Heart right ventricle (tissue), 16 donors: ENCODE data around the gene UNC13C. TPM values are rescaled to one million over a fixed set of nuclear protein-coding genes. Genes with fewer than 3 reads are reported as not detected.

Experiments
- ATAC-seq, 8 donors: fragments of 200-7000 bp; cut with Tn5 transposase; one replicate each; pipeline ENCODE4 v1.9.1; 2020; ENCODE audit warnings: mild to moderate bottlenecking in 8 of 8, moderate library complexity in 8 of 8, moderate number of reproducible peaks in 1 of 8
- DNase-seq, 2 donors: peaks; one replicate each; pipeline ENCODE4 v3.0.0-alpha.2; 2020
- H3K27ac ChIP-seq, 10 donors: fragments of 200-600 bp; sonication (generic) in 2 of 10; one replicate each; pipeline versions ENCODE4 v1.5.0 to v1.8.0; 2020 to 2022; ENCODE audit warnings: mild to moderate bottlenecking in 3 of 10
- H3K27me3 ChIP-seq, 7 donors: fragments of 200-600 bp; one replicate each; pipeline ENCODE4 v1.8.0; 2021 to 2022; ENCODE audit warnings: mild to moderate bottlenecking in 2 of 7
- H3K36me3 ChIP-seq, 9 donors: fragments of 200-600 bp; sonication (generic) in 1 of 9; one replicate each; pipeline versions ENCODE4 v1.5.0 to v1.8.0; 2020 to 2022; ENCODE audit warnings: mild to moderate bottlenecking in 2 of 9
- H3K4me1 ChIP-seq, 9 donors: fragments of 200-600 bp; sonication (generic) in 1 of 9; one replicate each; pipeline versions ENCODE4 v1.5.0 to v1.8.0; 2020 to 2022; ENCODE audit warnings: mild to moderate bottlenecking in 4 of 9
- H3K4me3 ChIP-seq, 10 donors: fragments of 200-600 bp; sonication (generic) in 2 of 10; one replicate each; pipeline versions ENCODE4 v1.5.0 to v1.8.0; 2020 to 2022; ENCODE audit warnings: mild to moderate bottlenecking in 7 of 10, moderate library complexity in 2 of 10
- H3K9me3 ChIP-seq, 11 donors: fragments of 200-600 bp in 10 of 11; sonication (generic) in 2 of 11; one replicate each; pipeline versions ENCODE4 v1.5.0 to v1.8.0; 2013 to 2022; ENCODE audit warnings: mild to moderate bottlenecking in 2 of 11, control low read depth in 1 of 11, moderate library complexity in 1 of 11
- CTCF ChIP-seq, 9 donors: fragments of 200-600 bp; sonication (generic) in 2 of 9; IDR thresholded peaks; one replicate each; pipeline versions ENCODE4 v1.5.0 to v1.8.0; 2021 to 2022; ENCODE audit warnings: antibody characterized with exemption in 9 of 9, mild to moderate bottlenecking in 5 of 9, moderate library complexity in 1 of 9
- WGBS, 2 donors: extraction: QIAGEN DNeasy Blood & Tissue Kit; methylation state at CpG; one replicate each; pipeline ENCODE4 v1.1.7; 2013; ENCODE audit warnings: inconsistent platforms in 1 of 2; 5-methylcytosine and 5-hydroxymethylcytosine counted together
- intact Hi-C, 10 donors: fragments of 100-400 bp; cut with DNase I; formaldehyde crosslinking; loops; one replicate each; pipeline versions ENCODE4 v1.11.1 to v1.14.2; 2022
- polyA plus RNA-seq, 2 donors: library from polyadenylated mRNA; stranded (reverse); fragments of 200-250 nt; gene quantifications; one replicate each; pipeline ENCODE4 v1.2.3, GENCODE V29; 2013
- total RNA-seq, 10 donors: library from RNA; stranded (reverse); fragmentation: NEBNext Ultra II Directional in 3 of 10; extraction: Animal tissue kit (Norgen Biotek cat#: 25700) in 3 of 10; gene quantifications; one replicate each; pipeline versions ENCODE4 v1.2.1 to v1.2.4, GENCODE V29; 2021 to 2023
- donor health status: Arrhythmogenic right ventricular cardiomyopathy.
- donor health status: ischemic (EF 13 %, LVEDD 7.1; RV severe dilation, severe dysfunction).
- donor health status: healthy with polysubstance abuse.
- donor health status: DM: no; HTN: yes; CAD: no.
- donor health status: DM: no; HTN: no; CAD: no.
- donor health status: ischemic (EF 25% LVEDD 6.9; RV normal size, moderate dysfunction).
- donor health status: ischemic (EF 25% LVEDD 5.7; RV mildly dilated, moderate dysfunction).
- donor health status: healthy.
- donor health status: DM: yes; HTN: yes; CAD: no.
- donor health status: Ischemic cardiomyopathy.
- donor health status: ischemic (EF 35%, LVEDD 5.7; RV mildly dilated, moderate dysfunction).
- donor health status: nonischemic (EF 11% LVEDD 7.7; RV severe dilation, severe dysfunction).
- donor health status: DM: yes; HTN: yes; CAD: no.
- donor health status: PGD.
- donor health status: ischemic (EF 29% LVEDD 5.4; RV normal size, mild dysfunction).
- donor health status: nonischemic (EF 23%, LVEDD 6.1; RV moderate dilation, normal function).

The UNC13C gene
- total and polyA plus RNA-seq, 12 donors, result 0.04 to 0.85 (median 0.19) TPM; not detected in 5

- H3K4me1 ChIP-seq, result no peaks in the 10 kb centered on the region
- H3K27ac ChIP-seq, result no peak overlapping the region
- H3K36me3 ChIP-seq, result no peaks in the 10 kb centered on the region
- ATAC-seq, result no peak
- H3K9me3 ChIP-seq, result peaks cover 0 to 17% (median 0%) of the 10 kb centered on the region in 11 donors
- no peak overlapping the region for H3K4me3 ChIP-seq
- 51 to 63% methylated on average over 3 of the region's 3 CpGs for WGBS, 2 donors
- intact Hi-C loops, result no loop called here
- no peak for DNase-seq
- no peak for TF ChIP-seq CTCF (IDR thresholded peaks at IDR 0.05)
- H3K27me3 ChIP-seq, result no peaks in the 10 kb centered on the region
Observed at GRCh38 chr15:54017959-54018358, 39.7 kb downstream of the UNC13C start.

GRCh38 chr15:54026258-54026657 lies 48.0 kb downstream of the UNC13C start:
- intact Hi-C loops, result no loop called here
- DNase-seq, result no peak
- WGBS, 2 donors, result 83 to 89% methylated on average over 3 of the region's 3 CpGs
- Histone ChIP-seq H3K4me3 (no peak overlapping the region), H3K27ac (no peak overlapping the region), H3K27me3 (no peaks in the 10 kb centered on the region), H3K9me3 (peaks cover 0 to 21% (median 0%) of the 10 kb centered on the region in 11 donors), H3K36me3 (no peaks in the 10 kb centered on the region), H3K4me1 (no peaks in the 10 kb centered on the region)
- ATAC-seq, result no peak
- TF ChIP-seq CTCF (IDR thresholded peaks at IDR 0.05), result no peak

DNA sequence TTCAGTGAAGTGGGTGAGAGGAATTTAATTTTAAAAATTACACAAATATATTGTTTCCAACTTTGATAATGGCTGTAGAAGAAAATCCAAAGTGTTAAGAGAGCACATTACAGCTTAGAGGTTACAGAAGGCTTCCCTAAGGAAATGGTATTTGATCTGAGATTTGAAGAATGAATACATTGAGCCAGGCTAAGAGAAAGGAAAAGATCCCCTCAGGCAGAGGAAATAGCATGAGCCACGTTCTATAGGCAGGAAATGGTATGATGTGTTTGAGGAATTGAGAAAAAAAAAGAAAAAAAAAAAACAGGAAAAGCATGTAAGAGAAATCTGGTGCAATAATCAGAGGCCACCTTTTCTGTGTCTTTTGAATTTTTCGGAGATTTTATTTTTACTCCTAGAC lies 48.6 kb downstream of the UNC13C start:
- Histone ChIP-seq H3K27ac (no peak overlapping the region), H3K27me3 (no peaks in the 10 kb centered on the region), H3K4me1 (no peaks in the 10 kb centered on the region), H3K36me3 (no peaks in the 10 kb centered on the region), H3K4me3 (no peak overlapping the region), H3K9me3 (peaks cover 0 to 22% (median 0%) of the 10 kb centered on the region in 11 donors)
- no peak for ATAC-seq
- intact Hi-C loops, result no loop called here
- WGBS, 2 donors, result 49 to 53% methylated on average over 2 of the region's 2 CpGs
- DNase-seq, result no peak
- no peak for TF ChIP-seq CTCF (IDR thresholded peaks at IDR 0.05)

DNA sequence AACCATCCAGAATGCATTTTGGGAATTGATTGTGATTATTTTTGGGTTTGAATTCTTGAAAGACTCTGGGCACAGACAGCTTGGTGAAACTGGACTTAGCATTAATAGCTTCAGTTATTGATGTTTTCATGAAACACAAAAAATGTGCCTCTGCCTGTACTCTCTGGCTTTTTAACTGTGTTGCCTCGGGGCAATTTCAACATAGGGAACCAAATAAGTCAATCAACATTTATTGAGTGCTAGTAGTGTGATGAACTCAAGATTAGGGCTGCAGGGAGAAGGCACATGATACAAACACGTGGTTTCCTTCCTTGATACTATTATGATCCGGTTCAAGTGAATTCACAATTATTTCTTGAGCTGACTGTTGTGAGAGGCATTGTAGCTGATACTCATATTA lies 50.8 kb downstream of the UNC13C start:
- H3K36me3 ChIP-seq, result no peaks in the 10 kb centered on the region
- H3K4me1 ChIP-seq, result peaks cover 0 to 9% (median 0%) of the 10 kb centered on the region in 9 donors
- peaks cover 0 to 11% (median 0%) of the 10 kb centered on the region in 11 donors for H3K9me3 ChIP-seq
- no peak for TF ChIP-seq CTCF (IDR thresholded peaks at IDR 0.05)
- no peak overlapping the region for H3K27ac ChIP-seq
- H3K27me3 ChIP-seq, result no peaks in the 10 kb centered on the region
- intact Hi-C loops, result no loop called here
- 52 to 65% methylated on average over 3 of the region's 3 CpGs for WGBS, 2 donors
- no peak overlapping the region for H3K4me3 ChIP-seq
- ATAC-seq (no peak), DNase-seq (no peak)
